Measurements from ENCODE around the gene VIPR2.

GRCh38 chr7:159094023-159094740 lies 50.5 kb downstream of the VIPR2 start:
- no peak for TF ChIP-seq CTCF (IDR thresholded peaks at IDR 0.05; ENCODE audit: borderline replicate concordance, extremely low read depth, low read length, poor library complexity, severe bottlenecking)
- no peak for TF ChIP-seq EZH2 (IDR thresholded peaks at IDR 0.05; ENCODE audit: borderline replicate concordance, low read depth, low read length, severe bottlenecking)
